Measurements from ENCODE around the gene ZNF813.
"Not testable (repeated sequence)": the region's sequence is repeated elsewhere in the genome, so short reads cannot be mapped to it uniquely, and the experiment has no call there.

ZNF813 gene

GRCh38 chr19:53485046-53486004 is 17.8 kb downstream of the ZNF813 start:
- no peak for DNase-seq (ENCODE audit: low read depth)

DNA sequence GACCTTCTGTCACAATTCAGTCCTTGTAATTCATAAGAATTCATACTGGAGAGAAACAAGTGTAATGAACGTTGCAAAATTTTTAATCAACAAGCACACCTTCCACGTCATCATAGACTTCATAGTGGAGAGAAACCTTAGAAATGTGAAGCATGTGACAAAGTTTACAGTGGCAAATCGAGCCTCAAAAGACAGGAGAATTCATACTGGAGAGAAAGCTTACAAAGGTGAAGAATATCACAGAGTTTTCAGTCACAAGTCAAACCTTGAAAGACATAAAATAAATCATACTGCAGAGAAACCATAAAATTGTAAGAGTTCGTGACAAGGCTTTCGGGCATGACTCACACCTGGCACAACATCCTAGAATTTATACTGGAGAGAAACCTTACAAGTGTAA is 24.6 kb downstream of the ZNF813 start:
- DNase-seq (ENCODE audit: low read depth): no peak

GRCh38 chr19:53497311-53498023 is 29.9 kb downstream of the ZNF813 start:
- DNase-seq (ENCODE audit: low read depth): not testable (repeated sequence)

GRCh38 chr19:53498024-53498395 is 30.5 kb downstream of the ZNF813 start:
- DNase-seq (ENCODE audit: low read depth): not testable (repeated sequence)

GRCh38 chr19:53503151-53503550 is 35.6 kb downstream of the ZNF813 start:
- not testable (repeated sequence) for DNase-seq (ENCODE audit: low read depth)

DNA sequence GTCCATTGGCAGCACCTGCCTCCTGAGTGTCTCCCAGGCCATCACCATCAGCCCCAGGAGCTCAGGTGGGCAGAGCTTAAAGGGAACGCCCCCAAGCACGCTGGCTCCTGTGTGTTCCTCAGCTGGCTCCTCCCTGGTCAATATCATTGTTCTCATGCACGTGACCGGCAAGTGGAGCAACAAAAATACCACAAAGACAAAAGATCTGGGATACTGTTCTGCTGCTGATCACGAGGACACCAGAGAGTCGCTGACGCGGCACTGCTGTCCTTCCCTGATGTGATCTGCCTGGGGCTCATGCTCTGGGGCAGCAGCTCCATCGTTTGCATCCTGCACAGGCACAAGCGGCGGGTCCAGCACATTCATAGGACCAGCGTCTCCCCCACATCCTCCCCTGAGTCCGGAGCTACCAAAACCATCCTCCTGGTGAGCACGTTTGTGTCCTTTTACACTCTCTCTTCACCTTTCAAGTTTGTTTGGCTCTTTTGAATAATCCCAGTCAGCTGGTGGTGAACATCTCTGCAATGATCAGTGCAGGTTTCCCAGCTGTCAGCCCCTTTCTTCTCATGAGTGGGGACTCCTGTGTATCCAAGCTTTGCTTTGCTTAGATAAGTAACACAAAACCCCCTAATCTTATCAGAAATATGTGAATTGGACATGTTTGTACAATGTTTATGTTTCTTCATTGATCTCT is 36.3 kb downstream of the ZNF813 start:
- not testable (repeated sequence) for DNase-seq (ENCODE audit: low read depth)

GRCh38 chr19:53504365-53504703 is 36.8 kb downstream of the ZNF813 start:
- not testable (repeated sequence) for DNase-seq (ENCODE audit: low read depth)

DNA sequence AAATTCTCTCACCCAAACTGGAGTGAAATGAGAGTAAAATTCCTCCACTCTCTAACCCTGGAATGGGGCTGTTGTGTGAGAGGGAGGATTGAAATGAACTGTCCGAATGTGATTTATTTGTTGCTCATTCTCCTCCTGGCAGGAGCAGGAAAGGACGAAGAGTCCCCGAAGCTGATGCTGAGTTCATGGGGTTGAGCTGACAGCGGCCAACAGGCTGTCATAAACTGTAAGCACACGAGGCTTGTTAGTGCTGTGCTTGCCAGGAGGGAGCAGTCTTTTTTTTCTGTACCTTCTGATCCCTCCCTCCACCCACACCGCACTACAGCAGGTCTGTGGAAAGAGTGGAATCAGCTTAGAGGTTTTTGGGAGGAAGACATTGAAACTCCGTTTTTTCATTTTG is 37.4 kb downstream of the ZNF813 start:
- DNase-seq (ENCODE audit: low read depth): no peak

DNA sequence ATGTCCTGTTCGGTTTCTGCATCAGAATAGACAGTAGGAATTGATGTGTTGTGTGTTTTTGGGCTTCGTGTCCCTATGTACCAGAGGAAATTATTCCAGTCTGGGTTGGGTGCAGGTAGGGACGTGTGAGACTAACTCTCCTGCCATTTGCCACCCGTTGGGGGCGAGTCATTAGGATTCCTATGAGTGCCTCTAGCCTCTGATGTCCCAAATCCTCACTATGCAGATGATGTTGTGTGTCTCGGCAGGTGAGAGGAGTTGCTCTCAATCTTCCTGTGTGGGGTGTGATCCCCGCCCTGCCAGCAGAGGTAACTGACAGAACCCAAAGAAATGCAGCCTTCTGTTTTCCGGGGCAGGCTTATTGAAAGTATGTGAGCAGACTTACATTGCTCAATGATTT is 39.2 kb downstream of the ZNF813 start:
- no peak for DNase-seq (ENCODE audit: low read depth)

- DNase-seq (ENCODE audit: low read depth): no peak
Observed at GRCh38 chr19:53507523-53508442, 40.2 kb downstream of the ZNF813 start.

DNA sequence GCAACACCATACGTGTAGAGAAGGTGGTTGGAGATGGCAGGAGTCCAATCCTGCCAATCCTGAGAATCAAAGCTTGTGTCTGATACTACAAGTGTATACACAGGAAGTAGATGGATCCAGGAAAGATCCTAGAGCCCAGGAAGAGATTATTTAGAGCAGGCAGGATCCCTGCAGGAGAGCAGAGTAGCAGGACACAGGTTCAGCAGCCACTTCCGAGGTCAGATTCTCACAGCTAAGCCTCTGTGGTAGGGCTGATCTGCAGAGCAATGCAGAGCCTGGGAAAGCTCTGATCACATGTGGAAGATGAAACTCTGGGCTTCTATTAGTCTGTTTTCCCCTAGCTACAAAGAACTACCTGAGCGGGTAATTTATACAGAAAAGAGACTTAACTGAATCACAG is 41.9 kb downstream of the ZNF813 start:
- no peak for DNase-seq (ENCODE audit: low read depth)

- DNase-seq (ENCODE audit: low read depth): no peak
Observed at GRCh38 chr19:53509845-53510244, 42.3 kb downstream of the ZNF813 start.

- DNase-seq (ENCODE audit: low read depth): no peak
Observed at GRCh38 chr19:53511357-53511756, 43.8 kb downstream of the ZNF813 start.

DNA sequence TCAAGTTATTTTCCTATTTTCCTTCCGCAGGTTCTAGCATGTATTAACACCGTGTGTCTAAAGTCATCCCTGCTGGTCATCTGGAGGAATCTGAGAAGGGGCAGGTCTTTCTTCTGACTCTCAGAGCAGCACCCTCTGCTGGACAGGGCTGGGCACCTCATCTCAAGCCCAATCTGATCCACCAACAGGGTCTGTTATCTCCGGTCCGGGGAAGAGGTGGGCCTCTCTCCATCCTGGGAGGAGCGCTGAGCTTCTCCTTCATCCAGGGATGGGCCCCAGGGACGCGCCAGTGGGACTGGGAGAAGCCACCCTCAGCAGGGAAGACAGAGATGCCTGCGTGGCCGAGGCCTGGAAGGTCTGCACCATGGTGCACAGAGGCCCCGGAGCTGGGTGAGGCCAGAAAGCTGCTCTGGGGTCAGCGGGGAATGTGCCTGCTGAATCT is 44.4 kb downstream of the ZNF813 start:
- DNase-seq (ENCODE audit: low read depth): no peak

GRCh38 chr19:53515047-53515446 is 47.5 kb downstream of the ZNF813 start:
- DNase-seq (ENCODE audit: low read depth): not testable (repeated sequence)

GRCh38 chr19:53517114-53517741 is 49.7 kb downstream of the ZNF813 start:
- no peak for DNase-seq (ENCODE audit: low read depth)

DNA sequence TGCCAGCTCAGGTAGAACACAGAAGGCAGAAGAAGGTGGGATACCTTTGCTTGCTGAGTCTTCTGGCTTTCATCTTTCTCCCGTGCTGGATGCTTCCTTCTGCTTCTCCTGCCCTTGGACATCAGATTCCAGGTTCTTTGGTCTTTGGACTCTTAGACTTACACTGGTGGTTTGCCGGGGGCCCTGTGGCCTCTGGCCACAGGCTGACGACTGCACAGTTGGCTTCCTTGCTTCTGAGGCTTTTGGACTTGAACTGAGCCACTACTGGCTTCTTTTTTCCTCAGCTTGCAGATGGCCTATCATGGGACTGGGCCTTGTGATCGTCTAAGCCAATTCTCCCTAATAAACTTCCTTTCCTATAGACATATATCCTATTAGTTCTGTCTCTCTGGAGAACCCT is 50.6 kb downstream of the ZNF813 start:
- DNase-seq (ENCODE audit: low read depth): no peak

GRCh38 chr19:53518716-53519115 is 51.2 kb downstream of the ZNF813 start:
- no peak for DNase-seq (ENCODE audit: low read depth)

- no peak for DNase-seq (ENCODE audit: low read depth)
Observed at GRCh38 chr19:53519446-53519845, 51.9 kb downstream of the ZNF813 start.

GRCh38 chr19:53520163-53520546 is 52.6 kb downstream of the ZNF813 start:
- DNase-seq (ENCODE audit: low read depth): no peak
